ENCODE measurements around the gene LMTK2. TPM values are rescaled to one million over a fixed set of nuclear protein-coding genes. Genes with fewer than 3 reads are reported as not detected.
"Not testable (repeated sequence)": the region's sequence is repeated elsewhere in the genome, so short reads cannot be mapped to it uniquely, and the experiment has no call there.

LMTK2 gene
- polyA plus RNA-seq, 3 donors = 2.5 to 7.0 (median 3.4) TPM

GRCh38 chr7:98209166-98209920 lies 102.7 kb downstream of the LMTK2 start:
- WGBS, 3 donors = 89 to 95% (median 94%) methylated on average over 17 of the region's 17 CpGs
- no peak overlapping the region for H3K27ac ChIP-seq (ENCODE audit: low read depth, low read length)

DNA sequence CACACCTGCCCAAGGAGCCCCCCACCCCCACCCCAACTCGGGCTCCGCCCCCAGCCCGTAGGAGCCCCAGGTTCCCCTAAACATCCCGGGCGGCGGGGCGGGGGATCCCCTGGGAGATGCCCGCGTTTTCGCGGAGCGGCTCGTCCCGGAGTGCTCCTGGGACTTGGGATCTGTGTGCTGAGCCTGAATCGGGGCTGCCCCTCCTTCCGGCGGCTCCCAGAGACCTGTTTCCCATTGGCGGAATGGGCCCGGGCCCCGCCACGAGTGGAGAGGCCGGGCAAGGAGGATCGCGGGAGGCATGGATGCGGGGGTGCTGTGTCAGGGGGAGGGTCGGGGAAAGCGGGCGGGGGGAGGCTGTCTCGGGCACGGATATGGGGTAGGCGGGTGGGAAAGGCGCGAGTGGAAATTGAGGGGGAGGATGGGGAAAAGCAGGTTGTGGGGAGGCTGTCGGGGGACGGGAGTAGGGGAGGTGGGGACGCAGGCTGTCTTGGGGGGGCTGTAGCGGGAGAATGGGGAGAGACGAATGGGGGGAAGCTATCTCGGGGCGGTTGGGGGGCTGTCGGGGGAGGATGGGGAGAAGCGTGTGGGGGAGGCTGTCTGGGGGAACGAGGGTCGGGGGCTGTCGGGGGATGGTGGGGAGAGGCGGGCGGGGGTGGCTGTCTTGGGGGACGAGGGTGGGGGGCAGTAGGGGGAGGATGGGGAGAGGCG lies 104.0 kb downstream of the LMTK2 start:
- 2 to 10% (median 5%) methylated on average over 40 to 46 of the region's 49 CpGs for WGBS, 3 donors
- no peak overlapping the region for H3K27ac ChIP-seq (ENCODE audit: low read depth, low read length)

DNA sequence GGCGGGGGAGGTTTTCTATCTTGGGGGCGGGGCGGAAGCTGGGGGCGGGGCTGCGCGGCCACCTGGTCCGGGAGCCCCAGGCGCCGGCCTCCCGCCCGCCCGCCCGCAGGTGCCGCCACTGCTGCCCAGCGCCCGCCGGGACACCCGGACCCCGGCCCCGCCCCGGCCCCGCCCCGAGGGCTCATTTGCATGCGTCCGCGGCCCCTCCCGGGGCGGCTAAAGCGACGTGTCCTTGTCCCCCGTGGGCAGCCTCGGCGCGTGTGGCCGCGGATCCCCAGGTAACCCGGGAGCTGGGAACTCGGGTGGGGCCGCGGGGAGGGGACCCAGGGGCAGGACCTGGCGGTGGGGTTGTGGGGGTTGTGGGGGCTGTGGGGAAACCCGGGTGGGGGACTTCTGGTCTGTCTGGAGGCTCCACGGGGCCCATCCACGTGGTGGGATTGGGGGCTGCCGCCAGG lies 104.6 kb downstream of the LMTK2 start, which contains the start of gene BHLHA15:
BHLHA15 (plus strand) TSS at position 219 of the 455 bp plus-strand sequence. CDS start 871 bp downstream, outside the sequence.
- WGBS, 3 donors = 0 to 7% (median 3%) methylated on average over 16 to 27 of the region's 45 CpGs
- H3K27ac ChIP-seq (ENCODE audit: low read depth, low read length) = no peak within 1 kb of the TSS

DNA sequence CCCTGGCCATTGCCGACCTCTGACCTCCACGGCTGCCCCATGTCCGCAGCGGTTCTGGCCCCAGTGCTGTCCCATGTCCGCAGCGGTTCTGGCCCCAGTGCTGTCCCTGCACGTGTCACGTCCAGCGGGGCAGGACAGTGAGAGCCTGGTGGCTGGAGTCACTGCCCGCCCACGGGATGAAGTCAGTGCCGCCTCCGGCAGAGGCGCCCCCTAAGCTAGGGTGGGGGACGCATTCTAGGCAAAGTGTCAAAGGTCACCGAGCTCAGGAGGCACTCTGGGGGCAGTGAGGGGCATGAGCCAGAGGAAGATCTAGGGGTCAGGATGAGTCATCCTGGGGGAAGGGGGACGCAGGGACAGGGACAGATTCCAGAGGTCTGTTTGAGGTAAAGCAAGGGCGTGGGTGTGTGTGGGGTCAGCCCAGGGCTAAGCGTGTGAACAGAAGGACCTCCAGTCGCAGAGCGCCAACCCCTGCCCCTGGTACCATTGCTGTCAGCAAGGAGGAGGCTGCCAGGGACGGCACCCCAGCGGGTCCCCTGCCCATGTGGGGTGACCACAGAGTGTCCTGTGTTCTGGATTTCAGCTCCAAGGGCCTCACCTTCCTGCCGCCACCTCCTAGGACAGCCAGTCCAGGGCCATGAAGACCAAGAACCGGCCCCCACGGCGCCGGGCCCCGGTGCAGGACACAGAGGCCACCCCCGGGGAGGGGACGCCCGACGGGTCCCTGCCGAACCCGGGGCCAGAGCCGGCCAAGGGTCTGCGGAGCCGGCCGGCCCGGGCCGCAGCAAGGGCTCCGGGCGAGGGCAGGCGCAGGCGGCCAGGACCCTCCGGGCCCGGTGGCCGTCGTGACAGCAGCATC lies 105.2 kb downstream of the LMTK2 start:
- no peak overlapping the region for H3K27ac ChIP-seq (ENCODE audit: low read depth, low read length)
- WGBS, 3 donors = 40 to 83% (median 73%) methylated on average over 40 to 49 of the region's 49 CpGs

DNA sequence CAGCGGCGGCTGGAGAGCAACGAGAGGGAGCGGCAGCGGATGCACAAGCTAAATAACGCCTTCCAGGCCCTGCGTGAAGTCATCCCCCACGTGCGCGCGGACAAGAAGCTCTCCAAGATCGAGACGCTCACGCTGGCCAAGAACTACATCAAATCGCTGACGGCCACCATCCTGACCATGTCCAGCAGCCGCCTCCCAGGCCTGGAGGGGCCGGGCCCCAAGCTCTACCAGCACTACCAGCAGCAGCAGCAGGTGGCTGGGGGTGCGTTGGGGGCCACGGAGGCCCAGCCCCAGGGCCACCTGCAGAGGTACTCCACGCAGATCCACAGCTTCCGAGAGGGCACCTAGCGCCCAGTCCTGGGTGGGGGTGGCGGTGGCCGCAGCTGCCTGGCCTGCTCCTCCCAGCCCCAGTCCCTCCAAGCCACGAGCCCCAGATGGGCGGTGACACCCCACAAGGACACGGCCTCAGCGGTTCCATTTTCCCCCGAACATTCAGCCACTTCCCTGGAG lies 105.9 kb downstream of the LMTK2 start:
- WGBS, 3 donors = 42 to 88% (median 88%) methylated on average over 28 to 30 of the region's 30 CpGs
- H3K27ac ChIP-seq (ENCODE audit: low read depth, low read length) = no peak overlapping the region

GRCh38 chr7:98213296-98213887 lies 106.7 kb downstream of the LMTK2 start:
- H3K27ac ChIP-seq (ENCODE audit: low read depth, low read length) = no peak overlapping the region
- 43 to 88% (median 74%) methylated on average over 8 of the region's 8 CpGs for WGBS, 3 donors

- no peak overlapping the region for H3K27ac ChIP-seq (ENCODE audit: low read depth, low read length)
- WGBS, 3 donors = 44 to 82% (median 78%) methylated on average over 25 of the region's 25 CpGs
These were observed 107.5 kb downstream of the LMTK2 start for GRCh38 chr7:98213888-98214810.

- 52 to 94% (median 90%) methylated on average over 26 to 27 of the region's 27 CpGs for WGBS, 3 donors
- no peak overlapping the region for H3K27ac ChIP-seq (ENCODE audit: low read depth, low read length)
These were observed 108.2 kb downstream of the LMTK2 start for GRCh38 chr7:98214811-98215321.

- H3K27ac ChIP-seq (ENCODE audit: low read depth, low read length) = no peak overlapping the region
- 56 to 91% (median 87%) methylated on average over 32 of the region's 32 CpGs for WGBS, 3 donors
These were observed 109.2 kb downstream of the LMTK2 start for GRCh38 chr7:98215561-98216495.

GRCh38 chr7:98216941-98217622 lies 110.4 kb downstream of the LMTK2 start:
- no peak overlapping the region for H3K27ac ChIP-seq (ENCODE audit: low read depth, low read length)
- WGBS, 3 donors = 51 to 91% (median 91%) methylated on average over 24 of the region's 24 CpGs

DNA sequence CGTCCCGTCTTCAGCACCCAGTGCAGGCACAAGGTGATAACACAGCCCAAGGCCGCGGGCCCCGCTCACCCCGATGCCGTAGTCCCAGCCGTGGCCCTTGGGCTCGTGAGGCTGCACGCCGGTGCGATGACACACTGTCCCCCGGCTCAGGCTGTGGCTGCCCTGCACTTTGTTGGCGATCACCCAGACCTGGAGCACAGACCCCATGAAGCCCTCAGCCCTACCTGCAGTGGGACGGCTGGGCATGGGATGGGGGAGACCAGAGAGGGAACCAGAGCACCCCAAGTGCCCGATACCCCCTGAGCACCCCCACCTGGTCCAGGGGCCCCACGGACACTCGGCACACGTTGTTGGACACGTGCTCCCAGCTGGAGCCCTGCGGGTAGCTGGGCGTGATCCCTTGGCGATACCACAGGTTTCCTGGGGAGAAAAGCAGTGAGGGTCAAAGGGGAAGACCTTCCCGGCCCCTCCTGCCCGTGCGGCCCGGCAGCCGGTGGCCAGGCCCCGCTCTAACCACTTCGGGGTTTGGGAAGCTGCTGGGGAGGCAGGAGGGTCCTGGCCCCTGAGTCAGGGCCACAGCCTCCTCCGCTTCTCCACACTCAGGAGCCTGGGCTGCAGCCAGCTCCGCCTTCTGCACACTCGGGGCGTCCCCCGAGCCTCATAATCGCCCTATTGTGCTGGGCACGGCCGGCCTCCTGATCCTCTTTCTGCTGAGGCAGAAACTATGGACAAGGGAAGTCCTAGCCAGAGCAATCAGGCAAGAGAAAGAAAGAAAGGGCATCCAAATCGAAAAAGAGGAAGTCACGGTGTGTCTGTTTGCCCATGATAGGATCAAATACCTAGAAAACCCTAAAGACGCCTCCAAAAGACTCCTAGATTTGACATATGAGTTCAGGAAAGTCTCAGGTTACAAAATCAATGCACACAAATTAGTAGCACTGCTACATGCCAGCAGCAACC lies 111.2 kb downstream of the LMTK2 start:
- WGBS, 3 donors = 25 to 72% (median 67%) methylated on average over 41 of the region's 41 CpGs
- no peak overlapping the region for H3K27ac ChIP-seq (ENCODE audit: low read depth, low read length)

DNA sequence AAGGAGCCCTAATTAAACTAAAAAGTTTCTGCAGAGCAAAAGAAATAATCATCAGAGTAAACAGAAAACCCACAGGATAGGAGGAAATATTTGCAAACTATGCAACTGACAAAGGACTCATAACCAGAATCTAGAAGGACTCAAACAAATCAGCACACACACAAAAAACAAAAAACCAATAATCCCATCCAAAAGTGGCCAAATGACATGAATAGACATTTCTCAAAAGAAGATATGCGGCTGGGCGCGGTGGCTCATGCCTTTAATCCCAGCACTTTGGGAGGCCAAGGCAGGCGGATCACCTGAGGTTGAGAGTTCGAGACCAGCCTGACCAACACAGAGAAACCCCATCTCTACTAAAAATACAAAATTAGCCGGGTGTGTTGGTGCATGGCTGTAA lies 112.7 kb downstream of the LMTK2 start:
- not testable (repeated sequence) for H3K27ac ChIP-seq (ENCODE audit: low read depth, low read length)
- WGBS, 3 donors = 91 to 98% (median 96%) methylated on average over 6 of the region's 6 CpGs

DNA sequence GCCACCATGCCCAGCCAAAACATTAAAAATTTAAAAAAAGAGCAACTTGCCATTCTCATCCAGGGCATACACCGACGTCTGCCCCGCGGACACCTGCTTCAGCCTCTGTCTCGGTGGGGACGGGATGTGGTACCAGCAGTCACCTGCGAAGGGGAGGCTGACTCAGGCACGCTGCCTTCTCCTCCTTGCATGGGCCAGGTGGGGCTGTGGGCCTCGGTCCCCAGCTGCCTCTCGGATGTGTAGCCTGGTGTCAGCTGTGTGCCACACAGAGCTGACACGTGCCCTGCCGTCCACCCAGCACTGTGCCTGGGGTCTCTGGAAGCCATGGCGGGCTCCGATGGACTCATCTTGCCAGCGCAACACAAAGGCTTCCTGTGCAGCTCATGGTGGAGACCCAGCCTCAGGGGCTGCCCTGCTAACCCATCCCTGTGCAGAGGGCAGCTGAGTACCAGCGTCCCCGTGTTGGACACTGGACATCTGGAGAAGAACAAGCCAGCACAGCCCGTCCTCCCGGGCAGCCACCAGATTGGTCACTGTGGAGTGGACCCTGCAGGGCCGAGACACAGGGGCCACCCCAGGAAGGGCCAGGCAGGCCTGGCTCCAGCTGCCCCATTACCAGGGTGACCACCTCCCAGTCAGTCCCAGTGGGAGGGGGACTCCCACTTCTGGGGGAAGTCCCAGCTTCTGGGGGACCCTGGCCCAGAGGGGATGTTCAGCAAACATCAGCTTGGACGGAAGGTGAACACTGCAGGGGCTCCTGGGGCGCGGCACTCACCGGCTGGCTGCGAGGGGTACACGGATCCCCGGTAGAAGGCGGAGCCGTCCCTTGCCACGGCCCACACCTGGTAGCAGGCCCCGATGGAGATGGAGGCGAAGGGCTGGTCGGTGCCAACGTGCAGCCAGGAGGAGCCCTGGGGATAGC lies 115.2 kb downstream of the LMTK2 start:
- WGBS, 3 donors = 94 to 97% (median 96%) methylated on average over 27 to 34 of the region's 34 CpGs
- no peak overlapping the region for H3K27ac ChIP-seq (ENCODE audit: low read depth, low read length)

All from adipose tissue (tissue), 3 donors.